Neural cell (in vitro differentiated cells): ENCODE measurements around the gene HHLA2. TPM values are rescaled to one million over a fixed set of nuclear protein-coding genes. Genes with fewer than 3 reads are reported as not detected.

Experiments
- H2AFZ ChIP-seq: fragments of 200-600, 300-800 bp; sonication (generic), shearing (Covaris generic); 2 replicates; pipeline ENCODE4 v1.6.0; 2014; ENCODE audit warnings: low read depth, mild to moderate bottlenecking, antibody characterized with exemption, low read length, moderate library complexity
- H3F3A ChIP-seq: fragments of 200-600 bp; shearing (Covaris generic); 2 replicates; pipeline ENCODE4 v1.6.1; 2016; ENCODE audit warnings: mild to moderate bottlenecking, moderate library complexity, mixed read lengths, antibody characterized with exemption, low read length; ENCODE audit not compliant: insufficient read depth, poor library complexity, severe bottlenecking
- H3K27ac ChIP-seq: fragments of 200-600, 300-800 bp; sonication (generic), shearing (Covaris generic); 2 replicates; pipeline ENCODE4 v1.5.1; 2014; ENCODE audit warnings: mild to moderate bottlenecking, low read length, moderate library complexity
- H3K27me3 ChIP-seq: fragments of 300-800, 200-600 bp; sonication (generic), shearing (Covaris generic); 2 replicates; pipeline ENCODE4 v1.6.0; 2014; ENCODE audit warnings: mild to moderate bottlenecking, low read depth, low read length, moderate library complexity; ENCODE audit not compliant: insufficient read depth
- H3K36me3 ChIP-seq: fragments of 300-800, 200-600 bp; sonication (generic), shearing (Covaris generic); 2 replicates; pipeline ENCODE4 v1.5.1; 2014; ENCODE audit warnings: mild to moderate bottlenecking, antibody characterized with exemption, low read length, moderate library complexity; ENCODE audit not compliant: insufficient read depth
- H3K4me2 ChIP-seq: fragments of 300-800, 200-600 bp; sonication (generic), shearing (Covaris generic); 2 replicates; pipeline ENCODE4 v1.6.0; 2014; ENCODE audit warnings: mild to moderate bottlenecking, low read length
- H3K4me3 ChIP-seq: fragments of 300-800, 200-600 bp; sonication (generic), shearing (Covaris generic); 2 replicates; pipeline ENCODE4 v1.5.1; 2014; ENCODE audit warnings: mild to moderate bottlenecking, low read length, moderate library complexity
- H3K79me2 ChIP-seq: fragments of 200-600 bp; shearing (Covaris generic); replicated peaks from 2 replicates; pipeline ENCODE4 v1.6.0; 2014; ENCODE audit warnings: mild to moderate bottlenecking, low read length, moderate library complexity; ENCODE audit not compliant: insufficient read depth
- H3K9ac ChIP-seq: fragments of 300-800, 200-600 bp; sonication (generic), shearing (Covaris generic); 2 replicates; pipeline ENCODE4 v1.6.1; 2016; ENCODE audit warnings: mild to moderate bottlenecking, low read length, mixed read lengths
- H3K9me2 ChIP-seq: fragments of 200-600 bp; shearing (Covaris generic); 2 replicates; pipeline ENCODE4 v1.6.1; 2016; ENCODE audit warnings: mild to moderate bottlenecking, low read length, mixed read lengths; ENCODE audit not compliant: insufficient read depth
- H3K9me3 ChIP-seq: fragments of 200-600, 300-800 bp; sonication (generic), shearing (Covaris generic); 2 replicates; pipeline ENCODE4 v1.6.1; 2016; ENCODE audit warnings: mild to moderate bottlenecking, mixed run types, low read length, moderate library complexity, mixed read lengths
- H4K20me1 ChIP-seq: fragments of 200-600 bp; shearing (Covaris generic); 2 replicates; pipeline ENCODE4 v1.6.1; 2016; ENCODE audit warnings: mild to moderate bottlenecking, mixed run types; ENCODE audit not compliant: insufficient read depth
- CTCF ChIP-seq: fragments of 450-650 bp; IDR thresholded peaks from 2 replicates; pipeline ENCODE4 v1.5.1; 2014; ENCODE audit warnings: antibody characterized with exemption, mild to moderate bottlenecking, moderate library complexity; ENCODE audit not compliant: poor library complexity, severe bottlenecking
- EP300 ChIP-seq: fragments of 450-650 bp; conservative IDR thresholded peaks from 2 replicates; pipeline ENCODE4 v1.6.1; 2014; ENCODE audit warnings: antibody characterized with exemption, mild to moderate bottlenecking, moderate library complexity; ENCODE audit not compliant: poor library complexity, severe bottlenecking
- EZH2 ChIP-seq: fragments of 200-600, 300-800 bp; shearing (Covaris generic), sonication (generic); IDR thresholded peaks from 2 replicates; pipeline ENCODE4 v1.6.1; 2014; ENCODE audit warnings: antibody characterized with exemption, low read length, borderline replicate concordance, mild to moderate bottlenecking; ENCODE audit not compliant: insufficient read depth, poor library complexity, severe bottlenecking
- MXI1 ChIP-seq: fragments of 450-650 bp; conservative IDR thresholded peaks from 2 replicates; pipeline ENCODE4 v1.6.1; 2014; ENCODE audit warnings: antibody characterized with exemption, mild to moderate bottlenecking; ENCODE audit not compliant: poor library complexity, severe bottlenecking
- POLR2AphosphoS5 ChIP-seq: IDR thresholded peaks from 2 replicates; pipeline ENCODE4 v1.6.1; 2012
- RAD21 ChIP-seq: fragments of 450-650 bp; conservative IDR thresholded peaks from 2 replicates; pipeline ENCODE4 v1.6.1; 2014; ENCODE audit warnings: antibody characterized with exemption, mild to moderate bottlenecking, moderate library complexity
- REST ChIP-seq: IDR thresholded peaks from 2 replicates; pipeline ENCODE4 v1.6.1; 2012; ENCODE audit warnings: borderline replicate concordance
- SMC3 ChIP-seq: fragments of 450-650 bp; conservative IDR thresholded peaks from 2 replicates; pipeline ENCODE4 v1.6.1; 2014; ENCODE audit warnings: antibody characterized with exemption, mild to moderate bottlenecking, moderate library complexity; ENCODE audit not compliant: poor library complexity
- TAF1 ChIP-seq: IDR thresholded peaks from 2 replicates; pipeline ENCODE4 v1.6.1; 2012; ENCODE audit warnings: low read depth
- polyA plus RNA-seq: library from polyadenylated mRNA; depleted of rRNA; stranded (reverse); fragments of >200 nt; gene quantifications from 2 replicates; pipeline ENCODE4 v1.2.3, GENCODE V29; 2014

HHLA2 gene
- polyA plus RNA-seq, 1 donor from 2014 or later, result not detected

DNA sequence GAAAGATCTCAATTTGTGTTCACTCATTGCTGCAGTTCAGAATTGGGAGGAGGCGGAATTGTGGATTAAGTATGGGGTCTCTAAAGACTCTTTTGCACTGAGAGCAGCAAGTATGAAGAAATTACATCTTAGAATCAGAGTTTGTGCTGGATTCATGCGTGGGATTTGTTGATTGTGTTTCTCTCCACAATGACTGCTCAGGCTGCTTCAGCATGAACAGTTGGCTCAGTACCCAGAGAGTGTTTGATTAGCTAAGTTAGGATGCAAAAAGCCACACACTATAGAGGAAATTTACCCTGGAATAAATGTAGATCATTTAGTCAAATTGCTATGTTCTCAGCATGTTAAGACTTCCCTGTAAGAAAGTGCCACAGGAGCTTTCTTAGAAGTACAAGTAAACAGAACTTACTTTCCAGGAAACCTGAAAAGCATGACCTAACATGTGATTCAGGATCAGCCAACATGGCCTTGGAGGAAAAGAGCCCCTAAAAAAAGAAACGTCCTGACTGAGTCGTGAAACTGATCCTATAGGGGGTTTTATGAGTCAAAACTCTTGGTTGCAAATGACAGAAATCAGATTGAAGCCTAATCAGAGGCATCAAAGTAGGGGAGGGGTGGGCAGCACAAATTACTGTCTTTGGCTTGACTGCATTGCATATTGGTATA lies 32.6 kb downstream of the HHLA2 start:
- Histone ChIP-seq H4K20me1 (no peaks in the 10 kb centered on the region), H3K27me3 (no peaks in the 10 kb centered on the region), H3K9ac (no peak overlapping the region), H3K9me2 (no peaks in the 10 kb centered on the region), H2AFZ (no peak overlapping the region), H3K9me3 (no peaks in the 10 kb centered on the region), H3K79me2 (no peaks in the 10 kb centered on the region), H3K4me3 (no peak overlapping the region), H3K27ac (no peak overlapping the region), H3F3A (no peaks in the 10 kb centered on the region), H3K4me2 (no peak overlapping the region), H3K36me3 (no peaks in the 10 kb centered on the region)
- TF ChIP-seq SMC3 (no peak), CTCF (no peak), REST (no peak), MXI1 (no peak), POLR2AphosphoS5 (no peak), RAD21 (no peak), TAF1 (no peak), EZH2 (no peak), EP300 (no peak)

GRCh38 chr3:108329508-108329907 lies 33.2 kb downstream of the HHLA2 start:
- no peak overlapping the region for H3K4me3 ChIP-seq
- TF ChIP-seq SMC3 (no peak), TAF1 (no peak), CTCF (no peak), REST (no peak), EP300 (no peak), POLR2AphosphoS5 (no peak), RAD21 (no peak), EZH2 (no peak), MXI1 (no peak)
- H3K4me2 ChIP-seq, result no peak overlapping the region
- no peaks in the 10 kb centered on the region for H3K9me2 ChIP-seq
- H3K9ac ChIP-seq, result no peak overlapping the region
- H3K27ac ChIP-seq, result no peak overlapping the region
- no peak overlapping the region for H2AFZ ChIP-seq
- H3K36me3 ChIP-seq, result no peaks in the 10 kb centered on the region
- no peaks in the 10 kb centered on the region for H3K27me3 ChIP-seq
- no peaks in the 10 kb centered on the region for H3K9me3 ChIP-seq
- no peaks in the 10 kb centered on the region for H4K20me1 ChIP-seq
- H3K79me2 ChIP-seq, result no peaks in the 10 kb centered on the region
- H3F3A ChIP-seq, result no peaks in the 10 kb centered on the region
